Naive thymus-derived CD4-positive, alpha-beta T cell (primary cell): ENCODE measurements around the gene MAP3K4. TPM values are rescaled to one million over a fixed set of nuclear protein-coding genes. Genes with fewer than 3 reads are reported as not detected.

Experiments
- ATAC-seq: fragments of 150-1000 bp; cut with Tn5 transposase; 2 replicates; pipeline ENCODE4 v1.10.0; 2021; ENCODE audit warnings: mild to moderate bottlenecking, moderate library complexity
- CTCF ChIA-PET: fragments of 350-600 bp; sonication (Branson Sonifier 250); formaldehyde crosslinking; loops from one replicate; lab custom pipeline; 2021; ENCODE audit warnings: antibody characterized with exemption; lab: Charles Lee
- POLR2A ChIA-PET: fragments of 350-600 bp; sonication (Branson Sonifier 250); formaldehyde crosslinking; loops from one replicate; lab custom pipeline; 2021; ENCODE audit warnings: antibody characterized with exemption, inconsistent platforms; lab: Charles Lee
- DNase-seq, 9 donors: peaks; one replicate each; pipeline versions ENCODE4 v3.0.0 to v3.0.0-alpha.2; 2020 to 2022; ENCODE audit warnings: mixed read lengths in 1 of 9
- H3K27ac ChIP-seq: one replicate; pipeline ENCODE4 v1.7.0; 2013; ENCODE audit warnings: mild to moderate bottlenecking, low read depth, low read length, moderate library complexity
- H3K27me3 ChIP-seq, 2 donors: one replicate each; pipeline ENCODE4 v1.7.0; 2013; ENCODE audit warnings: low read length in 2 of 2, mild to moderate bottlenecking in 2 of 2, moderate library complexity in 2 of 2; ENCODE audit not compliant: control insufficient read depth in 2 of 2, insufficient read depth in 2 of 2
- H3K36me3 ChIP-seq, 3 experiments: 1 replicate in 2 of 3; 2 replicates in 1 of 3; pipeline ENCODE4 v1.7.0; 2013; ENCODE audit warnings: low read length in 3 of 3, mild to moderate bottlenecking in 3 of 3, moderate library complexity in 1 of 3; ENCODE audit not compliant: insufficient read depth in 3 of 3, control insufficient read depth in 2 of 3
- H3K4me1 ChIP-seq, 2 donors: one replicate each; pipeline ENCODE4 v1.7.0; 2013; ENCODE audit warnings: low read length in 2 of 2, mild to moderate bottlenecking in 2 of 2, moderate library complexity in 1 of 2; ENCODE audit not compliant: control insufficient read depth in 2 of 2, insufficient read depth in 2 of 2
- H3K4me3 ChIP-seq: 2 replicates; pipeline ENCODE4 v1.7.0; 2013; ENCODE audit warnings: mild to moderate bottlenecking, low read length
- H3K9me3 ChIP-seq, 3 experiments: 1 replicate in 2 of 3; 2 replicates in 1 of 3; pipeline ENCODE4 v1.7.0; 2013; ENCODE audit warnings: low read length in 3 of 3; ENCODE audit not compliant: control insufficient read depth in 2 of 3
- H3K27ac Mint-ChIP-seq, 9 donors: one replicate each; pipeline ENCODE4 v1.8.0; 2020 to 2022; ENCODE audit warnings: mixed read lengths in 9 of 9, mild to moderate bottlenecking in 8 of 9, moderate library complexity in 5 of 9, inconsistent platforms in 2 of 9
- H3K27me3 Mint-ChIP-seq, 5 donors: one replicate each; pipeline ENCODE4 v1.8.0; 2021 to 2022; ENCODE audit warnings: mixed read lengths in 5 of 5, mild to moderate bottlenecking in 1 of 5
- H3K36me3 Mint-ChIP-seq, 5 donors: one replicate each; pipeline ENCODE4 v1.8.0; 2020 to 2022; ENCODE audit warnings: mixed read lengths in 5 of 5, mild to moderate bottlenecking in 3 of 5, inconsistent platforms in 1 of 5
- H3K4me1 Mint-ChIP-seq, 7 donors: one replicate each; pipeline ENCODE4 v1.8.0; 2020 to 2022; ENCODE audit warnings: mixed read lengths in 7 of 7, mild to moderate bottlenecking in 3 of 7, inconsistent platforms in 1 of 7
- H3K4me3 Mint-ChIP-seq, 10 donors: one replicate each; pipeline ENCODE4 v1.8.0; 2020 to 2022; ENCODE audit warnings: mild to moderate bottlenecking in 10 of 10, mixed read lengths in 10 of 10, moderate library complexity in 6 of 10, inconsistent platforms in 2 of 10
- H3K9me3 Mint-ChIP-seq, 11 donors: one replicate each; pipeline ENCODE4 v1.8.0; 2020 to 2022; ENCODE audit warnings: mixed read lengths in 11 of 11, mild to moderate bottlenecking in 4 of 11, inconsistent platforms in 1 of 11, moderate library complexity in 1 of 11
- intact Hi-C, 2 donors: fragments of 100-400 bp; cut with micrococcal nuclease; formaldehyde crosslinking; loops; one replicate each; pipeline ENCODE4 v1.15.1; 2023
- polyA plus RNA-seq, 2 donors: library from polyadenylated mRNA; unstranded; fragments of 300-500 nt; fragmentation: Illumina TruSeq; gene quantifications; one replicate each; pipeline ENCODE4 v1.2.3, GENCODE V29; 2021
- total RNA-seq, 6 experiments: library from RNA in 5 of 6; stranded (reverse) in 5 of 6; gene quantifications; 1 replicate in 5 of 6; 2 replicates in 1 of 6; pipeline ENCODE4 v1.2.3 and lab custom pipeline; 2021 to 2026

MAP3K4 gene
- total and polyA plus RNA-seq, 7 experiments from 2014 or later, result 4.5 to 81.2 (median 55.4) TPM

DNA sequence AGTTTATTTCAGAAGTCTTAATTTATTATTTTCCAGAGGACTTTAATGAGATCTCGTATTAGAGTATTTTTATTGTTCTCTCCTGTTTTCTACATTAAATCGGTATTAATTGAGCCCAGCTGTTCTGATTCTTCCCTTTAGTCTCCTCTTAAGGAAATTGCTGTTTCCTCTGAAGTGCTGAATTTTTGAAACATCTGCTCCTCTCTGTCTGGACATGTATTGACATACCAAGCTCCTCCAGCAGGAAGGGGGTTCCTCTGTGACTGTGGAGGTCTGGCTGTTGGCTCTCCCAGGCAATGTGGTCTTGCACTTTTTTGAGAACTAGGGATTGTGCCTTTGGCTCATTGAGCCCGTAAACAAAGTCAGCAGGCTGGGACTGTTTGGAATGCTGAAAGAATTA lies 74.9 kb downstream of the MAP3K4 start:
- H3K27me3 Mint-ChIP-seq, result no peaks in the 10 kb centered on the region
- peaks cover 0 to 35% (median 17%) of the 10 kb centered on the region in 7 donors for H3K4me1 Mint-ChIP-seq
- H3K36me3 ChIP-seq, result peaks cover 0 to 3% (median 0%) of the 10 kb centered on the region in 3 experiments
- CTCF ChIA-PET, result no interaction called here
- H3K9me3 ChIP-seq, result no peaks in the 10 kb centered on the region
- no peaks in the 10 kb centered on the region for H3K27me3 ChIP-seq
- DNase-seq (no peak), ATAC-seq (no peak)
- H3K9me3 Mint-ChIP-seq, result peaks cover 0 to 2% (median 0%) of the 10 kb centered on the region in 11 donors
- H3K27ac ChIP-seq, result no peak overlapping the region
- peaks cover under 1 to 29% (median 1%) of the 10 kb centered on the region in 5 donors for H3K36me3 Mint-ChIP-seq
- H3K4me1 ChIP-seq, result no peaks in the 10 kb centered on the region
- peak overlapping the region in 1 of 9 donors; percentile 32 for H3K27ac Mint-ChIP-seq
- POLR2A ChIA-PET, result no interaction called here
- peak overlapping the region in 1 of 10 donors; percentile 31 for H3K4me3 Mint-ChIP-seq
- intact Hi-C loops, result no loop called here
- no peak overlapping the region for H3K4me3 ChIP-seq

GRCh38 chr6:161067749-161068148 lies 76.2 kb downstream of the MAP3K4 start:
- Mint-ChIP-seq H3K27ac (no peak overlapping the region), H3K4me1 (peaks cover 0 to 32% (median 12%) of the 10 kb centered on the region in 7 donors), H3K36me3 (peaks cover 0 to 31% (median 4%) of the 10 kb centered on the region in 5 donors), H3K9me3 (peaks cover 0 to 1% (median 0%) of the 10 kb centered on the region in 11 donors), H3K4me3 (no peak overlapping the region), H3K27me3 (no peaks in the 10 kb centered on the region)
- H3K4me1 ChIP-seq, result no peaks in the 10 kb centered on the region
- no peaks in the 10 kb centered on the region for H3K9me3 ChIP-seq
- no peak overlapping the region for H3K4me3 ChIP-seq
- intact Hi-C loops, result no loop called here
- H3K27me3 ChIP-seq, result no peaks in the 10 kb centered on the region
- ChIA-PET CTCF (no interaction called here), POLR2A (no interaction called here)
- no peak for ATAC-seq
- peaks cover 0 to 6% (median 6%) of the 10 kb centered on the region in 3 experiments for H3K36me3 ChIP-seq
- no peak overlapping the region for H3K27ac ChIP-seq
- no peak for DNase-seq

- Mint-ChIP-seq H3K4me3 (no peak overlapping the region), H3K36me3 (peaks cover 0 to 32% (median 8%) of the 10 kb centered on the region in 5 donors), H3K4me1 (peaks cover 0 to 30% (median 9%) of the 10 kb centered on the region in 7 donors), H3K27ac (no peak overlapping the region), H3K9me3 (peaks cover 0 to 1% (median 0%) of the 10 kb centered on the region in 11 donors), H3K27me3 (no peaks in the 10 kb centered on the region)
- POLR2A ChIA-PET, result no interaction called here
- intact Hi-C loops, result no loop called here
- Histone ChIP-seq H3K36me3 (peaks cover 0 to 12% (median 6%) of the 10 kb centered on the region in 3 experiments), H3K9me3 (no peaks in the 10 kb centered on the region), H3K4me1 (no peaks in the 10 kb centered on the region), H3K27me3 (no peaks in the 10 kb centered on the region), H3K27ac (no peak overlapping the region), H3K4me3 (no peak overlapping the region)
- ATAC-seq, result no peak
- CTCF ChIA-PET, result no interaction called here
- no peak for DNase-seq
These were observed 76.8 kb downstream of the MAP3K4 start for GRCh38 chr6:161068321-161068741.

DNA sequence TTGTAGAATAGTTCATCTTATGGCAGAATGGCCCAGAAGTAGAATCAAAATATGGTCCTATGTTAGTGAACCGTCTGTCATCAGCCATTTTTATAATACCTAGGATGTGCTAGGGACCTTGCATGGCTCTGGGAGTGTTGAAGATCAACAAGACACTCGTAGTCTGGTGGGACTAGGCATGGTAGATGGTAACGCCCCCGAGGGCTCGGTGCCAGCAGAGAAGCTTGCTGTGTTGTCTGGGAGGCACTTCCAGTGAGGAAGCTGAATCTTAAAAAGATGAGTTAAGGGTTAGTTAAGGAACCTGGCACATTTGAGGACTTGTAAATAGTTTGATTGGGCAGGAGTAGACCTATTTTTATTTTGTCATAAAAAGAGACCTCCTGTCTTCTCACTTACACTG lies 82.4 kb downstream of the MAP3K4 start:
- H3K27ac ChIP-seq, result no peak overlapping the region

DNA sequence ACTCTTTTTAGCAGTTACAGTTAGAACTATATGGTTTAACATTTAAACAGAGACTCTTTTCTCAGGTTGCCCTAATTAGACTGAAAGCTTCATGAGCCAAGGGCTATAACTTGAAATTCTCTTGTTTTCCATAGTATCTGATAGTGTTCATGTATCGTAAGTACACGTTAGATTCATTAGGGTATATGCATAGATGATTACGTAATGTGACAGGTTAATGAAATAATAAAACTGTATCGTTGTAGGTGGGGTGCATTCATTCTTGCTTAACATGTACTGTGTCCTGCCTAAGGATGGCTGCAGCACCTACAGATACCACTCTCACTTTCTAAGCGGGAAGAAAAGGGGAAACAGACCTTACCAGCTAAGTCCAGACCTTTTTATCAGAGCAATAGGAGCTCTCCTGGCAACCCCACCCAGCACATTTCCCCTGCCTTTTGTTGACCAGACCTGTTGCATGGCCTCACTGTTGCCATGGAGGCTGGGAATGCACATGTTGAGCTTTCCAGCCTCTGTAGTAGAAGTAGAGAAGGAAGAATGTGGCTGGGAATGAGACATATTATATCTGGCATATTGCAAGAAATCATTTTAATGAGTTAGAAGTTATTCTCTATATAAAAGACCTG lies 83.0 kb downstream of the MAP3K4 start:
- Histone ChIP-seq H3K27me3 (no peaks in the 10 kb centered on the region), H3K27ac (no peak overlapping the region), H3K9me3 (no peaks in the 10 kb centered on the region), H3K4me1 (peaks cover 10 to 14% of the 10 kb centered on the region in 2 donors), H3K4me3 (no peak overlapping the region), H3K36me3 (peaks cover 10 to 43% (median 11%) of the 10 kb centered on the region in 3 experiments)
- intact Hi-C loops, result no loop called here
- Mint-ChIP-seq H3K36me3 (peaks cover 1 to 26% (median 16%) of the 10 kb centered on the region in 5 donors), H3K9me3 (no peaks in the 10 kb centered on the region), H3K4me1 (peaks cover 0 to 7% (median 3%) of the 10 kb centered on the region in 7 donors), H3K27ac (peak overlapping the region in 4 of 9 donors; percentile 34 to 81 (median 51)), H3K4me3 (no peak overlapping the region), H3K27me3 (no peaks in the 10 kb centered on the region)
- CTCF ChIA-PET, result no interaction called here
- POLR2A ChIA-PET, result no interaction called here
- no peak for ATAC-seq
- no peak for DNase-seq

More for the DNA sequence above, 82.4 kb downstream of the MAP3K4 start:
- no peaks in the 10 kb centered on the region for H3K27me3 Mint-ChIP-seq
- ChIA-PET POLR2A (no interaction called here), CTCF (no interaction called here)
- intact Hi-C loops, result no loop called here
- Histone ChIP-seq H3K27me3 (no peaks in the 10 kb centered on the region), H3K4me1 (peaks cover 10 to 14% of the 10 kb centered on the region in 2 donors), H3K36me3 (peaks cover 10 to 43% (median 11%) of the 10 kb centered on the region in 3 experiments), H3K4me3 (no peak overlapping the region), H3K9me3 (no peaks in the 10 kb centered on the region)
- peak overlapping the region in 1 of 9 donors; percentile 54 for H3K27ac Mint-ChIP-seq
- no peaks in the 10 kb centered on the region for H3K9me3 Mint-ChIP-seq
- peaks cover 0 to 24% (median 16%) of the 10 kb centered on the region in 5 donors for H3K36me3 Mint-ChIP-seq
- ATAC-seq (no peak), DNase-seq (no peak)
- peaks cover 0 to 7% (median 0%) of the 10 kb centered on the region in 7 donors for H3K4me1 Mint-ChIP-seq
- H3K4me3 Mint-ChIP-seq, result peak overlapping the region in 1 of 10 donors; percentile 31

DNA sequence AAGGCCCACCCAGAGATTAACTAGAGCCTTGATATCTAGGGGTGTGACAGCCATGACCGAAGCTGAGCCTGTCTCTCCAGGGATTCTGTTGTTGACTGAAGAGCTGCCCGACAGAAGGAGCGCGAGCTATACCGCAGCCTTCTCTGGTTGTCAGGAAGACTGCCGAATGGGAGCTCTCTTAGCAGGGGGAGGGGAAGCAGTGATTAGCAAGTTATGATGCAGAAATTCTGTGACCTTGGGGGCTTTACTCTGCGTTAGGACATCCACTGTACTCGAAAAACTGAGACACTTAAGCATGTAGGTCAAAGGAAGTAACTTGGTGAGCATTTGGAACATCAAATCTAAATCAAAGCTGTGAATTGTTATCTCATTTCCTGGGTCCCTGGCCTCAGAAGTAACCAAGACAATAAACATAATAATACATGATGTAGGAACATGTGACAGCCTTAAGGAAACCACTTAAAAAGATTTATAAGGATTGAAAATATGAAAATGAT lies 84.7 kb downstream of the MAP3K4 start:
- no peak overlapping the region for H3K4me3 ChIP-seq
- ATAC-seq, result peak; percentile 84
- Mint-ChIP-seq H3K27me3 (no peaks in the 10 kb centered on the region), H3K9me3 (no peaks in the 10 kb centered on the region), H3K27ac (no peak overlapping the region), H3K4me3 (no peak overlapping the region), H3K36me3 (peaks cover 3 to 27% (median 15%) of the 10 kb centered on the region in 5 donors), H3K4me1 (peaks cover 0 to 10% (median 6%) of the 10 kb centered on the region in 7 donors)
- H3K27ac ChIP-seq, result peak overlapping the region; percentile 43
- H3K9me3 ChIP-seq, result no peaks in the 10 kb centered on the region
- peaks cover 10 to 60% (median 11%) of the 10 kb centered on the region in 3 experiments for H3K36me3 ChIP-seq
- H3K4me1 ChIP-seq, result peaks cover 10 to 14% of the 10 kb centered on the region in 2 donors
- DNase-seq, result peak in 7 of 9 donors; percentile 13 to 60 (median 43)
- ChIA-PET POLR2A (no interaction called here), CTCF (no interaction called here)
- intact Hi-C loops, result no loop called here
- H3K27me3 ChIP-seq, result no peaks in the 10 kb centered on the region
